GM11168 (cell line): Measurements from ENCODE around the gene METTL21C.

ENCODE experiments used
- in situ Hi-C: fragments of 300-500 bp; cut with MboI; formaldehyde crosslinking; loops from one replicate; pipeline ENCODE4 v1.12.0; 2022; ENCODE audit warnings: low sequenced_read_pairs; ENCODE audit not compliant: unreplicated experiment

The METTL21C gene

DNA sequence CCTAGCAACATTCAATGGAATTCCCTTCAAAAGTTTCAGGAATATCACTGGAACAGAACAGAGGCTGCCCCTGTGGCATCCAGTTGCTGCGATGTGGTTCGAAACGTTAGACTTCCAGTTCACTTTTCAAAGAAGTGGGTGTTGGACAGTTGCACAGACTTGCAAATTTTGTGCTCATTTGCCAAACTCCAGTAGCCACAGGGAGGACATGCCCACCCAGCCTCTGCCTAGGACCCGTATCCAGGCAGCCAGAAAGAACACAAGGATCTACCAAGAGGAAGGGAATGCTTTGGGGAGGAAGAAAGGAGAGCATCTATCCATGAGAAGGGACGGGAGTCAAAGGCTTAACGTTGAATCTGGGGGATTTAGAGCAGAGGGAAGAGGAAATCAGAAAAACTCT is at the start of gene METTL21C:
TSS of gene METTL21C (minus strand) at position 108 of the 400 bp plus-strand sequence. CDS start 546 bp downstream, outside the sequence.
- in situ Hi-C loops: no loop called here

DNA sequence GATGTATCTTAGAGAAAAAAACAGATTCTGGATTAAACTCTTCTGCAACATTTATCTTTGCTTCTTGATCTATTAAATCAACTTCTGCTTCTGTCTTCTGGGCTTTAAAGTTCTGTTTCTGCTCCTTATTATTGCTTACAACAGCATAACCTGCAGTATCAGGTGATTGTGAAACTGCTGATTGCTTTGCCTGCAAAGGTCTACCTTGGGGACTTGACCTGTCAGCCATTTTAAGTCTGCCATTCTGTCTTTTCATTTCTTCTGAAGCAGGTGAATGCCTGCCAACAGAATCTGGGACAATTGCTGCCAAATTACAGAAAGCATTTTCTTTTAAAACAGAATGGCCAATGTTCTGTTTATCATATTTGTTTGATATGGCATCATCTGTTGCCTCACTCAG is 47.7 kb upstream of the METTL21C start:
- in situ Hi-C loops: no loop called here

DNA sequence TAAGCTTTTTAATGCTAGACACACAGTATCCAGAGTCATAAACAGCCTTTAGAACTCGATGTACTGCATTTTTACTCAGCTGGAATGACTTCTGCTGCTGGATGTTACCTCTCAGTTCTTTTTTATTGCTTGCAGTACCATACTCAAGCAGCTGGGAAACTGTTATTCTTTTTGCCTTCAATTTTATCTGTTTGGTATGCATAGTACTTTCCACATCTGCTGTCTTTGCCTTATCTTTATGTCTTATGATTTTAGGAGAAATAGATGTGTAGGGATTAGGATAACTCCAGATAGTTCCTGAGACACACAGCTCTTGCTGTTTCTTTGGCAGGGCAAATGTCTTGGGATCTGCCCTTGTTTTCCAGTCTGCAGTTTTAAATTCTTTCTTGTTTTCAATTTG is 47.3 kb upstream of the METTL21C start:
- in situ Hi-C loops: no loop called here

GRCh38 chr13:102729560-102730270 is 34.9 kb upstream of the METTL21C start:
- in situ Hi-C loops: no loop called here

GRCh38 chr13:102726430-102726829 is 31.6 kb upstream of the METTL21C start:
- in situ Hi-C loops: no loop called here

DNA sequence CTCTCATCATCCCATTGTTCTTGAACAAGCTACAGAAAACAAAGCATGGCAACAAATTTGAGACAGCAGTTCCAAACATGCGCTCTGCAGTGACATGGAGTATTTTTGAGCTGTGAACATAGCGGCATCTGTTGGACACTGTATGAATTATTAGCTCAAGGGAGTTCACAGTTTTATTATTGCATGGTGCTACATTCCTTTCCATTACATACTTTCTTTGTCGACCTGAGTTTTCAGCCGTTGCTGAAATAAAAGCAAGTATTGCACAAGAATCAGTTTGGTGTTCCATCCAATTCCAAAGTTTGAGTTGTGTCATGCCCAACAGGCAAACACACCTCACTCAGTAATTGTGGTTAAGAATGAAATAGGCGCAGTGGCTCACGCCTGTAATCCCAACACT is 30.1 kb upstream of the METTL21C start:
- in situ Hi-C loops: no loop called here

- in situ Hi-C loops: no loop called here
Measured at GRCh38 chr13:102721800-102722231, 27.0 kb upstream of the METTL21C start.

DNA sequence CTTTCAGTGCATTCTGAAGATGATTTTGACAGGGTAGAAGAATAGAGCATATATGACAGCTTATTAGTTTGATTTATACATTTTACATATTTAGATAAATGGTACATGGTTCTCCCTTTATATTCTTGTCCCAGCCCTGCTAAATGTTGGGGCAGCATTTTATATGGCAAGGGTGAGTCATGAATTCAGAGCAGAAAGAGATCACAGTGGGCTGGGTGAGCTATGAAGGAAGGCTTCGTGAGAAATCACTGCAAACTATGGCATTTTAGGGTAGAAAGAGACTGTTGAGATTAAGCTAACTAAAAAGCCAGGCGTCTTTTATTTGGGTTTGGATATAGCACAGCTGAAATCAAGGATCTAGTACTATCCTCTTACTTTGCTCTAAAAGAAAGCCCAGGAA is 23.9 kb upstream of the METTL21C start:
- in situ Hi-C loops: no loop called here

DNA sequence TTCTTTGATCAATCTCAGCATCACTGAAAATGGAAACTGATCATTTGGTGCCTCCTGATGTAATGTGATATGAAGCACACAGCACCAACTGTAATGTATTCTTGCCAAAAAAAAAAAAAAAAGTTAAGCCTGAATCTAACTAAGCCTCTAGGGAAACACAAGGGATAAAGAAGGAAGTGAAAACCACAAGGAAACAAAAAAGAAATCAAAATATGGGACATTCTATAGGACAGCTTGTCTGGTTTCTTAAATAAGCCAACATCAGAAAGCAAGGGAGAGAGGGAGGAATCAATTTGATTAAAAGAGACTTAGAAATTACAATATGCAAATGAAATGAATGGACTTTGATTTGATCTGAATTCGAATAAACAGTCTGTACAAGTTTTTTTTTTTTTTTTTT is 20.6 kb upstream of the METTL21C start:
- in situ Hi-C loops: no loop called here

GRCh38 chr13:102710261-102710679 is 15.4 kb upstream of the METTL21C start:
- in situ Hi-C loops: no loop called here

GRCh38 chr13:102709536-102709935 is 14.7 kb upstream of the METTL21C start:
- in situ Hi-C loops: no loop called here

DNA sequence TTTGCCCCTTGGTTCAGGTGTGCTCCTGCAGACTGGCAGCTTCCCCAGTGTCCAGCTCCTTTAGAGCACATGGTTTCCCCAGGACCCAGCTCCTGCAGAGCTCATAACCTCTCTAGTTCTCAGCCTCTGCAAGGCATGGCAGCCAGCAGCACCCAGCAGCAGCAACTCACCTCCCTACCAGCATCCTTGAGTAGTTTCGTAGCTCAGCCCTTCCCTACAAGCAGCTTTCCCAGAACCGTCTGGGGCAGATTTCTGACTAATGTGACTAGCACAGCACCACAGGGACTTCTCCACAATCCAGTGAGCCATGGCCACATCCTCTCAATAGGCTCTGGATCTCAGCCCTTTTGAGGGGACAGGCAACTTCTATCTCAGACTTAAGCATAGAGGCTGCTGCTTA is 14.1 kb upstream of the METTL21C start:
- in situ Hi-C loops: no loop called here

DNA sequence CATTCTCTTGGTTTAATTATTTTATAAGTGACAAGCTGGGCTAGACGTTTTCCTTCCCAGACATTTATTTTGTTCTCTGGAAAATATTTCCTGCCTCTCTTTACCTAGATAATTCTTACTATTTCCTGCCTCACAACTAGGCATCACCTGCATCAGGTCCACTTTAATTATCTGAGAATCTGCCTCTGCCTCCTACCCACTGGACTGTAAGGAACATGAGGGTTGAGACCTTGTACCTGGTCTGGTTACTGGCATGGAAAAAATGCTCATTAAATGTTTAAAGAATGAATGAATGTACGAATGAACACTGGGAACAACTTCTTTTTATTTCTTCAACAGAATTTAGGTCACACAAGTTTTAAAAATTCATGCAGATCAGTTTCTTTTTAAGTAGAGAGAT is 13.4 kb upstream of the METTL21C start:
- in situ Hi-C loops: no loop called here

GRCh38 chr13:102707467-102707866 is 12.6 kb upstream of the METTL21C start:
- in situ Hi-C loops: no loop called here

DNA sequence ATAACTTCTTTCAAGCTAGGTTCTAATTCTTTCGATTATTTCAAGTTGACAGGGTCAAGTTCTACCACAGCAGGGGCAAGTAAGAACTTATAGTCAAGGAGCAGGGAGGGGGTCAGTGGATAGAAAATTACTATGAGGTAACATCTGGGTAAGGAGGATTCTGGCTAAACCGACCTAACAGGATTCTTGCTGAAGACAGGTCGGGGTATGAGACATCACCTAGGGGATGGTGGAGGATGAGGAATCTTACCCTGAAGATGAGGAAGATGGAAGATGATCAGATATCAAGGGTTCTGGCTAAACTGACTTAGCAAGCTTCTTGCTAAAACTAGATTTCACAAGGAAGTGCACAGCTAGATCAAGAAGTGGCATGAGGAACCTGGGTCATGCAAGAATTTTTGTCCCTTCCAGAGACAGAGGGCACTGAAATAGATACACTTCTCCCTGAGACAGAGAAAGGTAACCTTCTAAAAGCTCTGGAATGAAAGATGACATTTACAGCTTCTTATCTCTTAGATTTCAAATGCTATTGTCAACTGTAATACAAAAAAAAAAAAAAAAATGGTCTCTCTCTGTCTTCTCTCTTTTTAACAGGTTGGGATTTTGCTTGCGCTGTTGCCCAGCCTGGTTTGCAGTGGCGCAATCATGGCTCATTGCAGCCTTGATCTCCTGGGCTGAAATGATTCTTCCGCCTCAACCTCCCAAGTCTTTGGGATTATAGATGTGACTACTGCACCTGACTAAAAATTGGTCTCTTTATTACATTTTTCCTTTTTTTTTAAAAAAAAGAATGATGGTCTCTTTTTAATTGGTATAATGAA is 9.6 kb upstream of the METTL21C start:
- in situ Hi-C loops: no loop called here

GRCh38 chr13:102703726-102704035 is 8.8 kb upstream of the METTL21C start:
- in situ Hi-C loops: no loop called here

- in situ Hi-C loops: no loop called here
Measured at GRCh38 chr13:102702965-102703725, 8.3 kb upstream of the METTL21C start.

DNA sequence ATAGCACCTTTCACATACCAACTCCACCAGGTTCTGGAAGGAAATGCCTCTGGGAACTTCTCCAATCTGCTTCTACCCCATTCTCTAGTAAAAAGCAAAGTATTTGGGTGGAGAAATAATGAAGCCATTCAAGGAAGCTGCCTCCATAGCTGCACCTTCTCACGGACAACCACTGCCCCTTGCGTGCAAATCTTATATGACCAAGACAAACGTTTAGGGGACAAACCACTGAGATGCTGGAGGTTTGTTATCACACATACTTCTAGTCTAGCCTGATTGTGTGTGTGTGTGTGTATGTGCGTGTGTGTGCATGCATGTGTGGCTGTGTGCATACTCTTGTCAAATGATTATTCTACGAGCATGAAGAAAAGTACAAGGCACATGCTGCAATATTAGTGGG is 6.5 kb upstream of the METTL21C start:
- in situ Hi-C loops: no loop called here

- in situ Hi-C loops: no loop called here
Measured at GRCh38 chr13:102700088-102701031, 5.5 kb upstream of the METTL21C start.

DNA sequence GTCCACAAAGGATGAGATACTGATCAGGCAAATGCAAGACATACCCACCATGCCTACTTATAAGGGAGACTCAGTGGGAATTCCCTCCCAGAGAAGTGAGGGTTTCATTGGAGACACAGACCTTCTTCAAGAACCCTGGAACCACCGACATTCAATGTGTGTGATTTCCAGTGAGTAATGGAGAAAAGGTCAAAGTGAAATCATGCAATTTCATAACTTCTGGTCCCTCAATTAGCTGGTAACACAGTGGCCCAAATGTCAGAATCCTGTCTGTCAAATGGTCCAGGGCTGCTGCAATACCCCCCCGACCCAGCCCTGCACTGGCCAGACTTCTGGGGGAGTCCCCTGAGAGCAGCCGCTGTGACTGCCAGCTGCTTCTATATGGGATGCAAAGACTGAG is 4.7 kb upstream of the METTL21C start:
- in situ Hi-C loops: no loop called here
